Mesenchymal stem cell (in vitro differentiated cells and primary cell): Measurements from ENCODE around the gene MAP3K13.
A peak's percentile ranks its signal among the peaks of the same experiment; 100 is the strongest.

Experiments
- DNase-seq: peaks from one replicate; pipeline ENCODE4 v3.0.0-alpha.2; 2013
- H2AFZ ChIP-seq: one replicate; pipeline ENCODE4 v1.6.1; 2013; ENCODE audit warnings: low read depth, mild to moderate bottlenecking, control low read depth, inconsistent platforms, low read length, moderate library complexity
- H2AK5ac ChIP-seq: 2 replicates; pipeline ENCODE4 v1.6.1; 2013; ENCODE audit warnings: low read length, moderate library complexity, mild to moderate bottlenecking, inconsistent platforms; ENCODE audit not compliant: severe bottlenecking
- H2BK120ac ChIP-seq: one replicate; pipeline ENCODE4 v1.6.1; 2013; ENCODE audit warnings: low read depth, mild to moderate bottlenecking, inconsistent platforms, low read length, moderate library complexity
- H2BK12ac ChIP-seq, 2 experiments: one replicate each; pipeline ENCODE4 v1.6.1; 2013; ENCODE audit warnings: inconsistent platforms in 2 of 2, low read length in 2 of 2, mild to moderate bottlenecking in 2 of 2, moderate library complexity in 2 of 2, control low read depth in 1 of 2
- H2BK15ac ChIP-seq: one replicate; pipeline ENCODE4 v1.6.1; 2013; ENCODE audit warnings: mild to moderate bottlenecking, low read depth, inconsistent platforms; ENCODE audit not compliant: poor library complexity, severe bottlenecking
- H2BK5ac ChIP-seq: 2 replicates; pipeline ENCODE4 v1.6.1; 2013; ENCODE audit warnings: low read depth, mild to moderate bottlenecking, low read length, control low read depth, inconsistent platforms; ENCODE audit not compliant: poor library complexity, severe bottlenecking
- H3K14ac ChIP-seq, 2 experiments: one replicate each; pipeline ENCODE4 v1.6.1; 2013; ENCODE audit warnings: inconsistent platforms in 2 of 2, low read length in 2 of 2, control low read depth in 1 of 2, mild to moderate bottlenecking in 1 of 2, moderate library complexity in 1 of 2
- H3K18ac ChIP-seq, 2 experiments: one replicate each; pipeline ENCODE4 v1.6.1; 2013; ENCODE audit warnings: inconsistent platforms in 2 of 2, low read length in 2 of 2, control low read depth in 1 of 2, low read depth in 1 of 2, mild to moderate bottlenecking in 1 of 2
- H3K23ac ChIP-seq, 2 experiments: one replicate each; pipeline ENCODE4 v1.6.1; 2013; ENCODE audit warnings: inconsistent platforms in 2 of 2, low read length in 2 of 2, mild to moderate bottlenecking in 2 of 2, moderate library complexity in 2 of 2, control low read depth in 1 of 2
- H3K27ac ChIP-seq: 2 replicates; pipeline ENCODE4 v1.5.1; 2013; ENCODE audit warnings: mild to moderate bottlenecking, moderate library complexity, low read length, control low read depth, inconsistent platforms; ENCODE audit not compliant: poor library complexity, severe bottlenecking
- H3K27me3 ChIP-seq, 2 experiments: 2 replicates each; pipeline versions ENCODE4 v1.6.1 to v1.7.0; 2013; ENCODE audit warnings: low read length in 2 of 2, mild to moderate bottlenecking in 2 of 2, moderate library complexity in 2 of 2, control low read depth in 1 of 2, inconsistent platforms in 1 of 2; ENCODE audit not compliant: control insufficient read depth in 1 of 2, insufficient read depth in 1 of 2
- H3K36me3 ChIP-seq, 2 experiments: 2 replicates each; pipeline versions ENCODE4 v1.6.1 to v1.7.0; 2013; ENCODE audit warnings: low read length in 2 of 2, control low read depth in 1 of 2, inconsistent platforms in 1 of 2, low read depth in 1 of 2, mild to moderate bottlenecking in 1 of 2; ENCODE audit not compliant: insufficient read depth in 2 of 2, control insufficient read depth in 1 of 2
- H3K4ac ChIP-seq, 2 experiments: one replicate each; pipeline ENCODE4 v1.6.1; 2013; ENCODE audit warnings: inconsistent platforms in 2 of 2, low read length in 2 of 2, mild to moderate bottlenecking in 2 of 2, moderate library complexity in 2 of 2, control low read depth in 1 of 2, low read depth in 1 of 2
- H3K4me1 ChIP-seq: 2 replicates; pipeline ENCODE4 v1.6.1; 2013; ENCODE audit warnings: low read depth, low read length, control low read depth; ENCODE audit not compliant: control insufficient read depth, insufficient read depth
- H3K4me2 ChIP-seq: 2 replicates; pipeline ENCODE4 v1.6.1; 2013; ENCODE audit warnings: low read length, mild to moderate bottlenecking, inconsistent platforms; ENCODE audit not compliant: poor library complexity, severe bottlenecking
- H3K4me3 ChIP-seq, 2 experiments: 2 replicates each; pipeline versions ENCODE4 v1.5.1 to v1.7.0; 2013; ENCODE audit warnings: low read length in 2 of 2, mild to moderate bottlenecking in 2 of 2, control low read depth in 1 of 2, low read depth in 1 of 2; ENCODE audit not compliant: insufficient read depth in 1 of 2
- H3K79me1 ChIP-seq: replicated peaks from 2 replicates; pipeline ENCODE4 v1.6.1; 2013; ENCODE audit warnings: mild to moderate bottlenecking, control low read depth, low read length, inconsistent platforms; ENCODE audit not compliant: poor library complexity, severe bottlenecking
- H3K9ac ChIP-seq: 2 replicates; pipeline ENCODE4 v1.7.0; 2013; ENCODE audit warnings: mild to moderate bottlenecking, low read length, moderate library complexity
- H3K9me3 ChIP-seq: 2 replicates; pipeline ENCODE4 v1.7.0; 2013; ENCODE audit warnings: mild to moderate bottlenecking, low read length; ENCODE audit not compliant: control insufficient read depth
- H4K8ac ChIP-seq: one replicate; pipeline ENCODE4 v1.6.1; 2013; ENCODE audit warnings: inconsistent platforms, mild to moderate bottlenecking, low read length, moderate library complexity
- H4K91ac ChIP-seq: one replicate; pipeline ENCODE4 v1.6.1; 2013; ENCODE audit warnings: mild to moderate bottlenecking, low read length, inconsistent platforms
- WGBS: methylation state at CpG from one replicate; pipeline ENCODE4 v1.1.7; 2013; ENCODE audit warnings: mixed read lengths; 5-methylcytosine and 5-hydroxymethylcytosine counted together

MAP3K13 gene

DNA sequence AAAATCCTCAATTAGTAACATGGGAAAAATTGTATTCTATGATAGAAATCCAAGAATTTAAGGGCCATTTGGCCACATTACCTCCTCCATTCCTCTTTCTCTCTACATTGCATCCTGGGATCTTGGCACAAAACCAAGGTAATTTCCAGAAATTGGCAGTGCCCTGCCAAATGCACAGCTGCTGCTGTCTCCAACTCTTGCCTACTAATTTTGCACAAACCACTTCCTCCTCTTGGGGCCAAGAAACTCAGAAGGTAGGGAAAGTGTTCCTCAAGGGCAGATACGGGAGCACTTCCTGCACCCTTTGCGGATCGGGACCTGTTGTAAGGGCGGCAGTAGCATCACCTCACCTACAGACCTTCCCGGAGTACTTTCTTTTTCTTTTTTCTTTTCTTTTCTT, 57.8 kb downstream of the MAP3K13 start:
- Histone ChIP-seq H4K91ac (no peak overlapping the region), H3K9ac (no peak overlapping the region), H2AFZ (no peak overlapping the region), H2BK15ac (no peak overlapping the region), H3K4me2 (no peak overlapping the region), H3K27me3 (no peaks in the 10 kb centered on the region), H3K4me3 (no peak overlapping the region), H2BK12ac (no peak overlapping the region), H4K8ac (no peak overlapping the region), H3K9me3 (no peaks in the 10 kb centered on the region), H3K14ac (no peak overlapping the region), H3K79me1 (peaks cover 4% of the 10 kb centered on the region), H3K36me3 (no peaks in the 10 kb centered on the region), H2BK5ac (no peak overlapping the region), H3K23ac (no peak overlapping the region), H2AK5ac (no peak overlapping the region), H2BK120ac (no peak overlapping the region), H3K4me1 (peaks cover 6% of the 10 kb centered on the region), H3K4ac (no peak overlapping the region), H3K27ac (no peak overlapping the region), H3K18ac (no peak overlapping the region)
- WGBS = 100% methylated on average over 3 of the region's 5 CpGs
- no peak for DNase-seq

DNA sequence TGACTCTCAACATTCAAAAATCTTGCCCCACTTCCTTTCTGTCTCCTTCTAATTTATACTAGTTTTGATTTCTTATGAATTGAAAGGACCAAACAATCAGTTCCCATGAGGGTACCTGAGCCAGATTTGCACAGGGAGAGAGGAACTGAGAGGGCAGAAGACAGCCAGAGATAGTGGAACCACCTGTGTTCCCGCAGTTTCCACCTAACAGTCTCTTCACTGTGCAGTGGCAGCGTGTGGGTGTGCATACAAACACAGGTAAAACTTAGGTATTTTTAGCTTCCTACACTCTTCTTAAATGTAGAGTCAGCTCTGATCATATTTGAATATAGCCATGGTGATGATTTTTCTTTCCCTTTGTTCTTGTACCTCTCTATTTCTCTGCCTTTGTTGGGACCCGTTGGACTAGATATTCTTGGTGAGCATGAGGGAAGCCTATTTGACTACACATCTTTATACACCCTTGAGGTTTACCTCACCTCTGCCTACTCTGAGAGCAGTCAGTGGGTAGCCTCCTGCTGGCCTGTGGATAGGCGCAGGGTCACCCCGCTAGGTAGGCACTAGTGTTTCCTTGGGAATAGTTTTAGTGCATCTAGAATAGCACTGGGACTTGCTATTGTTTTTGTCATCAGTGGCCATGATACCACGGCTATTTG, 58.8 kb downstream of the MAP3K13 start:
- WGBS = 96% methylated on average over 4 of the region's 6 CpGs
- Histone ChIP-seq H2BK15ac (no peak overlapping the region), H3K4me2 (no peak overlapping the region), H2BK120ac (no peak overlapping the region), H3K18ac (no peak overlapping the region), H3K36me3 (no peaks in the 10 kb centered on the region), H2AFZ (no peak overlapping the region), H2BK12ac (no peak overlapping the region), H3K27ac (no peak overlapping the region), H3K27me3 (no peaks in the 10 kb centered on the region), H4K8ac (no peak overlapping the region), H3K4me3 (no peak overlapping the region), H2AK5ac (no peak overlapping the region), H3K23ac (no peak overlapping the region), H4K91ac (no peak overlapping the region), H3K4ac (no peak overlapping the region), H3K9me3 (no peaks in the 10 kb centered on the region), H3K79me1 (peaks cover 4% of the 10 kb centered on the region), H3K14ac (no peak overlapping the region), H3K9ac (no peak overlapping the region), H2BK5ac (no peak overlapping the region), H3K4me1 (peaks cover 6% of the 10 kb centered on the region)
- no peak for DNase-seq

DNA sequence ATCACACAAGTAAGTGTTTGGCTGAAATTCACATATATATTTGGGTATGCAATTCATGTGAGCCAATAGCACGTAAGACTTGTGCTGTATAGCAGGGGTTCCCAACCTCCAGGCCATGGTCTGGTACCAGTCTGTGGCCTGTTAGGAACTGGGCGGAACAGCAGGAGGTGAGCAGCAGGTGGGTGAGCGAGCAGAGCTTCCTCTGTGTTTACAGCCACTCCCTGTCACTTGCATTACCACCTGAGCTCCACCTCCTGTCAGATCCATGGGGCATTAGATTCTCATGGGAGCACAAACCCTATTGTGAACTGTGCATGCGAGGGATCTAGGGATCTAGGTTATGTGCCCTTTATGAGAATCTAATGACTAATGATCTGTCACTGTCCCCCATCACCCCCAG, 59.7 kb downstream of the MAP3K13 start:
- no peak overlapping the region for H2BK5ac ChIP-seq
- H3K18ac ChIP-seq = no peak overlapping the region
- no peak overlapping the region for H2BK12ac ChIP-seq
- H2AFZ ChIP-seq = no peak overlapping the region
- no peak overlapping the region for H4K91ac ChIP-seq
- H2BK120ac ChIP-seq = no peak overlapping the region
- no peak overlapping the region for H3K4me2 ChIP-seq
- H3K14ac ChIP-seq = no peak overlapping the region
- DNase-seq = no peak
- H2BK15ac ChIP-seq = no peak overlapping the region
- no peak overlapping the region for H3K27ac ChIP-seq
- H3K27me3 ChIP-seq = no peaks in the 10 kb centered on the region
- no peak overlapping the region for H2AK5ac ChIP-seq
- H3K4me3 ChIP-seq = no peak overlapping the region
- H3K4ac ChIP-seq = no peak overlapping the region
- H4K8ac ChIP-seq = no peak overlapping the region
- no peaks in the 10 kb centered on the region for H3K36me3 ChIP-seq
- no peaks in the 10 kb centered on the region for H3K9me3 ChIP-seq
- H3K23ac ChIP-seq = no peak overlapping the region
- peaks cover 6% of the 10 kb centered on the region for H3K4me1 ChIP-seq
- H3K9ac ChIP-seq = no peak overlapping the region
- H3K79me1 ChIP-seq = peaks cover 4% of the 10 kb centered on the region
- WGBS = 87% methylated on average over 4 of the region's 4 CpGs

- Histone ChIP-seq H3K36me3 (no peaks in the 10 kb centered on the region), H3K4ac (no peak overlapping the region), H3K27me3 (no peaks in the 10 kb centered on the region), H2BK120ac (no peak overlapping the region), H3K4me1 (peaks cover 6% of the 10 kb centered on the region), H2BK15ac (no peak overlapping the region), H2AFZ (no peak overlapping the region), H3K18ac (no peak overlapping the region), H3K23ac (no peak overlapping the region), H2AK5ac (no peak overlapping the region), H2BK12ac (no peak overlapping the region), H3K9ac (no peak overlapping the region), H3K79me1 (peaks cover 4% of the 10 kb centered on the region), H3K4me3 (no peak overlapping the region), H3K9me3 (no peaks in the 10 kb centered on the region), H4K8ac (peak overlapping the region; percentile 66), H4K91ac (no peak overlapping the region), H3K27ac (no peak overlapping the region), H3K4me2 (no peak overlapping the region), H2BK5ac (no peak overlapping the region), H3K14ac (no peak overlapping the region)
- DNase-seq = peak; percentile 21
- 50% methylated on average over 2 of the region's 3 CpGs for WGBS
Observed at GRCh38 chr3:185423178-185423577, 60.2 kb downstream of the MAP3K13 start.
